ENCODE results near the gene MPRIP. TPM values are rescaled to one million over a fixed set of nuclear protein-coding genes. Genes with fewer than 3 reads are reported as not detected.

MPRIP gene
- total RNA-seq, 1 experiment from 2014 or later, result 258 TPM

DNA sequence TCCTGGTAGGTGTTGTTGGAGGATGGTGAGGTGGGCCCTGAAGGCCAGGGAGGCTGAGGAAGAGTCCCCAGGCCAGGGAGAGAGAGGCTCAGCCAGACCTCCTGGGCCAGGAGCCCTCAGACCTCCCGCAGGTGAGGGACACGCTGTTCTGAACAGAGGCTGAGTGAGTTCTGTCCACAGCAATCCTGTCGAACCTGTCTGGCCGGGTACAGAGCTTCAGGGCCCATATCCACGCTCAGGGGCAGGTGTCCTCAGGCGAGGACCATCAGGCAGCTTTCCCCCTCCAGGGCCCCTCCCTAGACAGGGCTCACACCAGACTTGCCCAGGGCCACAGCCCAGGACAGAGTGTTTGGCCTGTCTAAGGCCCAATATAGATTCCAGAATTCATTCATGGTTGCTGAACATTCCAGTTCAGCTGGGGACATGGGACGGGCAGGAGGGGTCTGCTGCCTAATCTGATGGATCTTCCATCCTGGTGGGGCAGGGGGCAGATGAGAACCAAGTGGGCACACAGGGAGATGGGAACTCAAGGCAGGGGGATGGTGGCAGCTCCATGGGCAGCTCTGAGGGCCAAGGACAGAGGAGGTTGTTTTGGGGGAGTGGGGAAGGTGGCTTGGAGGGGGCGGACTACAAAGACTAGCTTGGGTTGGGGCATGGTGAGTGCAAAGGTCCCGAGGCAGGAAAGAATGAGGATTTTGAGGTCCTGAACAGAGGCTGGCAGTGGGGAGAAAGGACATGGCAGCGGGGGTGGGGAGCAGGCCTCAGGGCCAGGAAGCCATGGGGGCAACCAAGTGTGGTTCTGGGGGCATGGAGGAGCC, 23.4 kb upstream of the MPRIP start:
- no TSS peak for BruUV-seq (replicated peaks)
- Histone ChIP-seq H3K9me3 (ENCODE audit: control insufficient read depth in 1 of 2, insufficient read depth in 1 of 2, low read depth in 1 of 2, low read length in 2 of 2) (no peaks in the 10 kb centered on the region), H4K20me1 (ENCODE audit: insufficient read depth) (no peaks in the 10 kb centered on the region), H2AFZ (ENCODE audit: low read depth, low read length, poor library complexity, severe bottlenecking) (no peak overlapping the region), H3K4me3 (replicated peaks in 1 of 2; ENCODE audit: low read depth in 1 of 2, low read length in 2 of 2) (no peak overlapping the region), H3K27ac (ENCODE audit: low read depth, low read length) (peak overlapping the region; percentile 66), H3K9ac (ENCODE audit: low read length) (peak overlapping the region; percentile 46), H3K36me3 (ENCODE audit: control insufficient read depth in 1 of 2, insufficient read depth in 2 of 2, low read length in 2 of 2) (no peaks in the 10 kb centered on the region), H3K9me2 (ENCODE audit: insufficient read depth) (no peaks in the 10 kb centered on the region), H3K27me3 (ENCODE audit: insufficient read depth, low read length) (no peaks in the 10 kb centered on the region), H3K79me2 (ENCODE audit: insufficient read depth, low read length) (no peaks in the 10 kb centered on the region), H3K4me2 (ENCODE audit: low read length) (peak overlapping the region; percentile 49), H3K4me1 (ENCODE audit: control insufficient read depth in 1 of 2, insufficient read depth in 2 of 2, low read length in 2 of 2) (peaks cover 78 to 89% of the 10 kb centered on the region in 2 experiments)
- intact Hi-C loops (cut with micrococcal nuclease), result no loop called here
- ChIA-PET CTCF (no interaction called here), POLR2A (interaction anchor here (2.3 kb wide), 1 partner anchor 9 kb away, joined by 11 read pairs; no protein-coding TSS in a partner anchor), RAD21 (ENCODE audit: low non-redundant PET in 1 of 2, low total read pairs in 2 of 2, uncharacterized antibody in 2 of 2, unreplicated experiment in 2 of 2) (no interaction called here)
- ATAC-seq (no peak), DNase-seq (ENCODE audit: low read depth, low spot score) (no peak)
- TF ChIP-seq ZNF274 (IDR thresholded peaks at IDR 0.05; ENCODE audit: low read depth, low read length) (no peak), SP1 (IDR thresholded peaks at IDR 0.05; ENCODE audit: low read depth) (peak; percentile 44; the same call in 1 of the 2 replicates), ZFX (IDR thresholded peaks at IDR 0.05) (peak; percentile 18; the same call in 1 of the 2 replicates), POLR2AphosphoS5 (IDR thresholded peaks at IDR 0.05; ENCODE audit: low read depth, low read length) (no peak)
- TF ChIP-seq, protein P1, sequence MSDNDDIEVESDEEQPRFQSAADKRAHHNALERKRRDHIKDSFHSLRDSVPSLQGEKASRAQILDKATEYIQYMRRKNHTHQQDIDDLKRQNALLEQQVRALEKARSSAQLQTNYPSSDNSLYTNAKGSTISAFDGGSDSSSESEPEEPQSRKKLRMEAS (IDR thresholded peaks at IDR 0.05), result peak; percentile 72; the same call in 1 of the 2 replicates

DNA sequence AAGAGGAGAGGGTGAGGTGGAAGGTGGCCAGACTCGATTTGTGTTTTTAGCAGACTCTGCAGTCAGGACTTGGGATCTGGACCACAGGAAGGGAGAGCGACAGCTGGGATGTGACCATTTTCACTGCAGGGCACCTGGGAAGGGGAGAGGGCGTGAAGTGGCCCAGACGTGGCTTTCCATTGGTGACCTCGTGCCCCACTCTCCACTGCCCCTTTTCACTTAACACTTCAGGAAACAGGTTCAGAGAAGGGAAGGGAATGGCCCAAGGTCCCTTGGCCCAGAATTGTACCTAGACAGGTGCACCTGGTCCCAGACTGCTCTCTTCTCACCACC, 22.9 kb upstream of the MPRIP start:
- Histone ChIP-seq H3K36me3 (ENCODE audit: control insufficient read depth in 1 of 2, insufficient read depth in 2 of 2, low read length in 2 of 2) (no peaks in the 10 kb centered on the region), H3K4me3 (replicated peaks in 1 of 2; ENCODE audit: low read depth in 1 of 2, low read length in 2 of 2) (no peak overlapping the region), H2AFZ (ENCODE audit: low read depth, low read length, poor library complexity, severe bottlenecking) (no peak overlapping the region), H3K79me2 (ENCODE audit: insufficient read depth, low read length) (no peaks in the 10 kb centered on the region), H3K4me2 (ENCODE audit: low read length) (peak overlapping the region; percentile 49), H3K4me1 (ENCODE audit: control insufficient read depth in 1 of 2, insufficient read depth in 2 of 2, low read length in 2 of 2) (peaks cover 73 to 83% of the 10 kb centered on the region in 2 experiments), H3K27me3 (ENCODE audit: insufficient read depth, low read length) (no peaks in the 10 kb centered on the region), H3K9me3 (ENCODE audit: control insufficient read depth in 1 of 2, insufficient read depth in 1 of 2, low read depth in 1 of 2, low read length in 2 of 2) (no peaks in the 10 kb centered on the region), H3K9me2 (ENCODE audit: insufficient read depth) (no peaks in the 10 kb centered on the region), H4K20me1 (ENCODE audit: insufficient read depth) (no peaks in the 10 kb centered on the region), H3K27ac (ENCODE audit: low read depth, low read length) (peak overlapping the region; percentile 66; the same call in 1 of the 2 replicates), H3K9ac (ENCODE audit: low read length) (peak overlapping the region; percentile 46; the same call in 1 of the 2 replicates)
- CTCF ChIA-PET, result no interaction called here
- TF ChIP-seq, protein P2, sequence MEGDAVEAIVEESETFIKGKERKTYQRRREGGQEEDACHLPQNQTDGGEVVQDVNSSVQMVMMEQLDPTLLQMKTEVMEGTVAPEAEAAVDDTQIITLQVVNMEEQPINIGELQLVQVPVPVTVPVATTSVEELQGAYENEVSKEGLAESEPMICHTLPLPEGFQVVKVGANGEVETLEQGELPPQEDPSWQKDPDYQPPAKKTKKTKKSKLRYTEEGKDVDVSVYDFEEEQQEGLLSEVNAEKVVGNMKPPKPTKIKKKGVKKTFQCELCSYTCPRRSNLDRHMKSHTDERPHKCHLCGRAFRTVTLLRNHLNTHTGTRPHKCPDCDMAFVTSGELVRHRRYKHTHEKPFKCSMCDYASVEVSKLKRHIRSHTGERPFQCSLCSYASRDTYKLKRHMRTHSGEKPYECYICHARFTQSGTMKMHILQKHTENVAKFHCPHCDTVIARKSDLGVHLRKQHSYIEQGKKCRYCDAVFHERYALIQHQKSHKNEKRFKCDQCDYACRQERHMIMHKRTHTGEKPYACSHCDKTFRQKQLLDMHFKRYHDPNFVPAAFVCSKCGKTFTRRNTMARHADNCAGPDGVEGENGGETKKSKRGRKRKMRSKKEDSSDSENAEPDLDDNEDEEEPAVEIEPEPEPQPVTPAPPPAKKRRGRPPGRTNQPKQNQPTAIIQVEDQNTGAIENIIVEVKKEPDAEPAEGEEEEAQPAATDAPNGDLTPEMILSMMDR (IDR thresholded peaks at IDR 0.05 in 2 of 3, conservative IDR thresholded peaks at IDR 0.05 in 1 of 3; ENCODE audit: borderline replicate concordance in 1 of 3, insufficient read depth in 1 of 3, low read depth in 2 of 3, low read length in 2 of 3), result 0 out of 6 replicates have a peak, but pooled peaks of 1 of the 3 experiments have one; percentile 20
- TF ChIP-seq FOSL1 (IDR thresholded peaks at IDR 0.05; ENCODE audit: low read depth), result no peak
- ATAC-seq (no peak), DNase-seq (ENCODE audit: low read depth, low spot score) (no peak)
- RAD21 ChIA-PET (ENCODE audit: low non-redundant PET in 1 of 2, low total read pairs in 2 of 2, uncharacterized antibody in 2 of 2, unreplicated experiment in 2 of 2), result no interaction called here
- intact Hi-C loops (cut with micrococcal nuclease), result no loop called here
- BruUV-seq (replicated peaks), result no TSS peak
- POLR2A ChIA-PET, result interaction anchor here (2.3 kb wide), 1 partner anchor 8 kb away, joined by 11 read pairs; no protein-coding TSS in a partner anchor
